OCI-LY1 (cell line): ENCODE measurements around the gene PRPF38B.

Source experiments
- H2AFZ ChIP-seq: fragments of 200-600 bp; sonication (generic), shearing (Covaris generic); 2 replicates; pipeline ENCODE4 v1.6.0; 2014; ENCODE audit warnings: antibody characterized with exemption, mild to moderate bottlenecking, low read length
- H3F3A ChIP-seq: fragments of 200-600 bp; sonication (generic), shearing (Covaris generic); 2 replicates; pipeline ENCODE4 v1.6.0; 2014; ENCODE audit warnings: mild to moderate bottlenecking, antibody characterized with exemption, low read length, moderate library complexity; ENCODE audit not compliant: insufficient read depth
- H3K27ac ChIP-seq: fragments of 200-600 bp; sonication (generic); 2 replicates; pipeline ENCODE4 v1.5.1; 2014; ENCODE audit warnings: low read length, mixed run types, mild to moderate bottlenecking, low read depth; ENCODE audit not compliant: poor library complexity, severe bottlenecking
- H3K27me3 ChIP-seq: fragments of 200-600 bp; sonication (generic); 2 replicates; pipeline ENCODE4 v1.6.0; 2014; ENCODE audit warnings: antibody characterized with exemption, mild to moderate bottlenecking, low read length, moderate library complexity; ENCODE audit not compliant: insufficient read depth
- H3K36me3 ChIP-seq: fragments of 200-600 bp; sonication (generic); 2 replicates; pipeline ENCODE4 v1.6.1; 2014; ENCODE audit warnings: mild to moderate bottlenecking, antibody characterized with exemption, low read length, moderate library complexity, mixed read lengths; ENCODE audit not compliant: insufficient read depth
- H3K4me1 ChIP-seq: fragments of 200-600 bp; sonication (generic); 2 replicates; pipeline ENCODE4 v1.5.1; 2014; ENCODE audit warnings: mild to moderate bottlenecking, low read length, moderate library complexity; ENCODE audit not compliant: insufficient read depth, severe bottlenecking
- H3K4me2 ChIP-seq: fragments of 200-600 bp; sonication (generic), shearing (Covaris generic); 2 replicates; pipeline ENCODE4 v1.6.1; 2014; ENCODE audit warnings: low read length
- H3K4me3 ChIP-seq: fragments of 200-600 bp; sonication (generic); 2 replicates; pipeline ENCODE4 v1.5.1; 2014; ENCODE audit warnings: low read length, low read depth, mild to moderate bottlenecking, mixed read lengths; ENCODE audit not compliant: poor library complexity, severe bottlenecking
- H3K79me2 ChIP-seq: fragments of 200-600 bp; shearing (Covaris generic); 2 replicates; pipeline ENCODE4 v1.6.1; 2016; ENCODE audit warnings: mixed run types, low read length, mixed read lengths; ENCODE audit not compliant: insufficient read depth
- H3K9ac ChIP-seq: fragments of 200-600 bp; sonication (generic), shearing (Covaris generic); 2 replicates; pipeline ENCODE4 v1.6.1; 2014; ENCODE audit warnings: mild to moderate bottlenecking, low read length, mixed read lengths
- H3K9me2 ChIP-seq: fragments of 200-600 bp; sonication (generic), shearing (Covaris generic); 2 replicates; pipeline ENCODE4 v1.6.1; 2014; ENCODE audit warnings: low read depth, mild to moderate bottlenecking, low read length, mixed read lengths
- H3K9me3 ChIP-seq: fragments of 200-600 bp; shearing (Covaris generic); 2 replicates; pipeline ENCODE4 v1.6.1; 2014; ENCODE audit warnings: low read length, mixed read lengths
- H4K20me1 ChIP-seq: fragments of 200-600 bp; sonication (generic), shearing (Covaris generic); 2 replicates; pipeline ENCODE4 v1.6.0; 2016; ENCODE audit warnings: mild to moderate bottlenecking, low read length; ENCODE audit not compliant: insufficient read depth
- CTCF ChIP-seq: fragments of 200-600 bp; sonication (generic), shearing (Covaris generic); IDR thresholded peaks from 2 replicates; pipeline ENCODE4 v1.5.1; 2017; ENCODE audit warnings: mild to moderate bottlenecking, antibody characterized with exemption, low read length, moderate library complexity, mixed read lengths
- EZH2 ChIP-seq: fragments of 200-600 bp; sonication (generic), shearing (Covaris generic); IDR thresholded peaks from 2 replicates; pipeline ENCODE4 v1.8.0; 2017; ENCODE audit warnings: borderline replicate concordance, mixed run types, mild to moderate bottlenecking, antibody characterized with exemption, low read length, moderate library complexity, mixed read lengths

PRPF38B gene

GRCh38 chr1:108645564-108646184, 46.4 kb upstream of the PRPF38B start:
- H3K27ac ChIP-seq, result no peak overlapping the region
- TF ChIP-seq EZH2 (no peak), CTCF (no peak)
- no peaks in the 10 kb centered on the region for H3K9me2 ChIP-seq
- H3K79me2 ChIP-seq, result no peaks in the 10 kb centered on the region
- no peaks in the 10 kb centered on the region for H3F3A ChIP-seq
- peaks cover 13% of the 10 kb centered on the region for H3K4me1 ChIP-seq
- H2AFZ ChIP-seq, result no peak overlapping the region
- no peaks in the 10 kb centered on the region for H3K27me3 ChIP-seq
- no peaks in the 10 kb centered on the region for H3K9me3 ChIP-seq
- H3K4me3 ChIP-seq, result no peak overlapping the region
- no peak overlapping the region for H3K9ac ChIP-seq
- no peak overlapping the region for H3K4me2 ChIP-seq
- H3K36me3 ChIP-seq, result peaks cover 13% of the 10 kb centered on the region
- no peaks in the 10 kb centered on the region for H4K20me1 ChIP-seq

GRCh38 chr1:108646265-108646647, 45.9 kb upstream of the PRPF38B start:
- no peak overlapping the region for H3K4me3 ChIP-seq
- no peaks in the 10 kb centered on the region for H3K9me3 ChIP-seq
- no peaks in the 10 kb centered on the region for H3K9me2 ChIP-seq
- no peak for TF ChIP-seq EZH2
- TF ChIP-seq CTCF, result no peak
- H3K27me3 ChIP-seq, result no peaks in the 10 kb centered on the region
- no peaks in the 10 kb centered on the region for H3K79me2 ChIP-seq
- no peak overlapping the region for H3K9ac ChIP-seq
- H3K4me2 ChIP-seq, result no peak overlapping the region
- no peak overlapping the region for H2AFZ ChIP-seq
- H3K36me3 ChIP-seq, result peaks cover 13% of the 10 kb centered on the region
- H3K27ac ChIP-seq, result no peak overlapping the region
- H3K4me1 ChIP-seq, result peaks cover 13% of the 10 kb centered on the region
- no peaks in the 10 kb centered on the region for H3F3A ChIP-seq
- H4K20me1 ChIP-seq, result no peaks in the 10 kb centered on the region

GRCh38 chr1:108646648-108647269, 45.4 kb upstream of the PRPF38B start:
- Histone ChIP-seq H3K4me3 (no peak overlapping the region), H3K27me3 (no peaks in the 10 kb centered on the region), H3K9ac (no peak overlapping the region), H2AFZ (no peak overlapping the region), H3K27ac (no peak overlapping the region), H3K9me3 (no peaks in the 10 kb centered on the region; the same call in 1 of the 2 replicates), H3K79me2 (no peaks in the 10 kb centered on the region), H3K4me2 (no peak overlapping the region), H3K9me2 (no peaks in the 10 kb centered on the region), H3K4me1 (peaks cover 13% of the 10 kb centered on the region), H3F3A (no peaks in the 10 kb centered on the region), H4K20me1 (no peaks in the 10 kb centered on the region), H3K36me3 (peaks cover 13% of the 10 kb centered on the region)
- TF ChIP-seq CTCF, result no peak
- TF ChIP-seq EZH2, result no peak
